Measurements from ENCODE around the gene PRX.

GRCh38 chr19:40407714-40408597 is 5.2 kb downstream of the PRX start:
- no peak for TF ChIP-seq CTCF (IDR thresholded peaks at IDR 0.05; ENCODE audit: borderline replicate concordance, extremely low read depth, low read length, poor library complexity, severe bottlenecking)
- TF ChIP-seq EZH2 (IDR thresholded peaks at IDR 0.05; ENCODE audit: borderline replicate concordance, low read depth, low read length, severe bottlenecking), result no peak
